ENCODE results near the gene C6orf136. TPM values are rescaled to one million over a fixed set of nuclear protein-coding genes. Genes with fewer than 3 reads are reported as not detected.

Gene C6orf136
- total and polyA plus RNA-seq, 9 of the 15 experiments (the other 6 are each of a cell fraction or from before 2014, with no cell fraction given), result 14.1 to 63.1 (median 18.4) TPM

DNA sequence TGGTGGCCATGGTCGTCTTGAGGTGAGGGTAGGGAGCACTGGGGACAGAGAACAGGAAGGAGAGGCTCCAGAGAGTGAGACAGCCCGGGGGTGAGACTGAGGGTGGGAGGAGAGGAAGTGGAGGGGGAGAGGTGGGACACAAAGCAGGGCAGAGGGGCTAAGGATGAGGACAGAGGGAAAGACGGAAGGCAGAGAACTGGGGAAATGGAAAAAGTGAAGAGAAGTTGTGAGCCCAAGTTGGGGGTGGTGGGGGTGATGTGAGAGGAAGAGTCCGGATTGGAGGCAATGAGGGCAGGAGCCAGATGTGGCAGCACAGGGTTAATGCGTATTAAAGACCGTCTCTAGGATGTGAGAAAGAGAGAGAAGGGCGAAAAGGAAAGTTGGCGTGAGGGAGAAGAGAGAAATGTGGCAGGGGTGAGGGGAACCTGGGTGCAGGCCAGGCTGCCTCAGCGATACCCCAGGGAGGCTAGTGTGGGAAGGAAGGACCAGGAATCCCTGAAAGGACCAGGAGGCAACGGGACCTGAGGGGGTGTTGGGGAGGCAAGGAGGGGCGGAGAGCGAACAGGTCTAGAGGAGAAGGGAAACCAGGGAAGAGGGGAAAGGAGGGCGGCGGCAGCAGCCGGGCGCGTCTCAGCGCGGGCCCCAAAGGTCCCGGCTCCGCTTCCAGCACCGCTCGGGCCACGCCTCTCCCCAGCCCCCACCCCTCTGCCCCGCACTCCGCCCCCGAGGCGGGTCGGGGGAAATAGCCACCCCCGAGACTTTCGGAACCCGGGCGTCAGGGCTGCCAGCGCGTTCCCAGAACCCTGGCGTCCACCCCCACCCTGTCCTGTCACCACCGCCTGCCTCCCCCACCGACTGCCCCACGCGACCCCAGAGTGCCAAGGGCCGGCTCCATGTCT lies 39.3 kb downstream of the C6orf136 start, which contains the start of gene PPP1R18 (continued):
- TF ChIP-seq USF2 (CRISPR knock-in tag; IDR thresholded peaks at IDR 0.05), result no peak
- no peak for TF ChIP-seq NFATC3 (IDR thresholded peaks at IDR 0.05)
- TF ChIP-seq NBN (IDR thresholded peaks at IDR 0.05; ENCODE audit: low read depth), result peak; percentile 28
- TF ChIP-seq ASH1L (IDR thresholded peaks at IDR 0.05; ENCODE audit: borderline replicate concordance, low read depth, partially characterized antibody), result no peak
- TF ChIP-seq FIP1L1 (IDR thresholded peaks at IDR 0.05; ENCODE audit: low read depth, low read length, poor library complexity, severe bottlenecking), result no peak
- peak; percentile 46; the same call in 1 of the 2 replicates for TF ChIP-seq ARID2 (IDR thresholded peaks at IDR 0.05)
- no peak for TF ChIP-seq RBM39 (optimal IDR thresholded peaks at IDR 0.05; ENCODE audit: low read depth, low read length)
- no peak for TF ChIP-seq RAD21 (CRISPR knock-in tag; conservative IDR thresholded peaks at IDR 0.05 in 1 of 2, IDR thresholded peaks at IDR 0.05 in 1 of 2)
- no peak for TF ChIP-seq FOXJ3 (CRISPR knock-in tag; IDR thresholded peaks at IDR 0.05)
- peak; percentile 78 for TF ChIP-seq NKRF (IDR thresholded peaks at IDR 0.05; ENCODE audit: borderline replicate concordance)
- no peak for TF ChIP-seq ZNF232 (CRISPR knock-in tag; IDR thresholded peaks at IDR 0.05)
- TF ChIP-seq ARID1B (IDR thresholded peaks at IDR 0.05), result peak; percentile 44
- no peak for TF ChIP-seq MBD1 (CRISPR knock-in tag; IDR thresholded peaks at IDR 0.05)
- TF ChIP-seq ZNF75A (CRISPR knock-in tag; IDR thresholded peaks at IDR 0.05), result no peak
- no peak for TF ChIP-seq POLR2AphosphoS2 (IDR thresholded peaks at IDR 0.05; ENCODE audit: low read length)
- peak; percentile 21 to 71; a peak in 2 of 4 replicates for TF ChIP-seq UBTF (IDR thresholded peaks at IDR 0.05; ENCODE audit: borderline replicate concordance in 1 of 2, low read depth in 2 of 2, low read length in 2 of 2)
- TF ChIP-seq WHSC1 (IDR thresholded peaks at IDR 0.05; ENCODE audit: low read length), result no peak
- no peak for TF ChIP-seq ZNF146 (CRISPR knock-in tag; IDR thresholded peaks at IDR 0.05; ENCODE audit: unreplicated experiment)
- no peak for TF ChIP-seq PREB (CRISPR knock-in tag; IDR thresholded peaks at IDR 0.05)

Measured in K562 (cell line).